ENCODE measurements around the gene PPM1H.
"Not testable (repeated sequence)": the region's sequence is repeated elsewhere in the genome, so short reads cannot be mapped to it uniquely, and the experiment has no call there.

Gene PPM1H

GRCh38 chr12:62891805-62892549 lies 43.0 kb downstream of the PPM1H start:
- H3K4me3 ChIP-seq (ENCODE audit: low read depth, low read length) = no peak overlapping the region
- no peak for TF ChIP-seq CTCF (IDR thresholded peaks at IDR 0.05; ENCODE audit: low read depth, low read length)

- no peak overlapping the region for H3K4me3 ChIP-seq (ENCODE audit: low read depth, low read length)
- TF ChIP-seq CTCF (IDR thresholded peaks at IDR 0.05; ENCODE audit: low read depth, low read length) = no peak
Measured at GRCh38 chr12:62888454-62889110, 46.4 kb downstream of the PPM1H start.

DNA sequence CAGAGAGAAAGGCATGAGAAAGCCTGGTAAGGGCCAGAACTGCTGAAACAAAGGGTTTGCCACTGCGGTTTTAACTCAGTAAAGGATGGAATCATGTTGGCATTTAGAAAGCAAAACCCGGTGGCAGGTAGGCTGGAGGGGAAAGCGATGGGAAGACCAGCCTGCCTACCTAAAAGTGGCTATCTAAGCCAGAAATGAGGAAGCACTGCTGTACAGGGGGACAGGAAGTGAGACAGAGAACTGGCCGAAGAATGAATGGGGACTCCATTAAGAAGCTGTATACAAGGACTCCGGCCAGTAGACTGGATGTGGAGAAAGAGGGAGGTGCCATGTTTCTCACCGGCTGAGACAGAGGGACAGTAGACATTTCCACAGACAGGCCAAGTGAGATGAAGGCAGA lies 48.2 kb downstream of the PPM1H start:
- TF ChIP-seq CTCF (IDR thresholded peaks at IDR 0.05; ENCODE audit: low read depth, low read length) = no peak
- H3K4me3 ChIP-seq (ENCODE audit: low read depth, low read length) = no peak overlapping the region

- no peak for TF ChIP-seq CTCF (IDR thresholded peaks at IDR 0.05; ENCODE audit: low read depth, low read length)
- no peak overlapping the region for H3K4me3 ChIP-seq (ENCODE audit: low read depth, low read length)
Measured at GRCh38 chr12:62885242-62885641, 49.7 kb downstream of the PPM1H start.

DNA sequence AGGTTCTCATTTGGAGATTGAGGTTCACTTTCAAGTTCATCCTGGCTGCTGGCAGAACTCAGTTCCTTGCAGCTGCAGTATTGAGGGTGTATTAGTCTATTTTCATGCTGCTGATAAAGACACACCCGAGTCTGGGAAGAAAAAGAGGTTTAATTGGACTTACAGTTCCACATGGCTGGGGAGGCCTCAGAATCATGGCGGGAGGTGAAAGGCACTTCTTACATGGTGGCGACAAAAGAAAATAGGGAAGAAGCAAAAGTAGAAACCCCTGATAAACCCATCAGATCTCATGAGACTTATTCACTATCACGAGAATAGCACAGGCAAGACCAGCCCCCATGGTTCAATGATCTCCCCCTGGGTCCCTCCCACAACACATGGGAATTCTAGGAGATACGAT lies 50.1 kb downstream of the PPM1H start:
- H3K4me3 ChIP-seq (ENCODE audit: low read depth, low read length) = not testable (repeated sequence)

DNA sequence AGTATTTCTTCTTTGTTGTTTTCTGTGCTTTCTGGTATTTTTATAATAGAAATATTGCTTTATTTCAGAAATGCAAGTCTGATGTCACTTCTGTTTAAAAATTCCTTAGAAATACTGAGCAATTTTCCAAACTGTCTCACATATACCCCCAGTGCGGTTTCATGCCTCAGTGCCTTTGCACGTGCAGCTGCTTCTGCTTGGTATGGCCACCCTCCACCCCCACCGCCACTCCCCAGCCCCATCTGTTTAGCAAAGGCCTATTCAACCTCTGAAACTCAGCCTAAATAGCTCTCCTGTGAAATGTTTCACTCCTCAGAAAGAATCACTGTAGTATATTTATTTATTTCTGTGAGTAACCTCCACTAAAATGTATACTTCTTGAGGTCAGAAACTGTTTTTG lies 52.3 kb downstream of the PPM1H start:
- no peak for TF ChIP-seq CTCF (IDR thresholded peaks at IDR 0.05; ENCODE audit: low read depth, low read length)
- no peak overlapping the region for H3K4me3 ChIP-seq (ENCODE audit: low read depth, low read length)

DNA sequence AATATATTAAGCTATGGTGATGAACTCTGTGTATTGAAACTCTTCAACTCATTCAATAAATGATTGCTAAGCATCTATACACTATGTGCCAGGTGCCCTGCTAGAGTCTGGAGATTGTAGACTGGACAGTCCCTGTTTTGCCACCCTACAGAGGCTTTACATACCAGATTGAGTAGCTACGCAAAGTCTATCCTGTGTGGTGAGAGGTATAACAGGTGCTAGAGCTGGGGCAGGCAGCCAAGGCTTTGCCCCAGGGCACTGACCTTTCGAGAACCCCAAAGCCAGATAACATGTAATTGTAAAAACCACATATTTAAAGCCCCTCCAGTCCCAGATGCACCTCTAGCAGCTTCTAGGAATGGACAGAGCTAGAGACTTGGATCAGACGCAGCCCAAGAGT lies 52.8 kb downstream of the PPM1H start:
- no peak for TF ChIP-seq CTCF (IDR thresholded peaks at IDR 0.05; ENCODE audit: low read depth, low read length)
- no peak overlapping the region for H3K4me3 ChIP-seq (ENCODE audit: low read depth, low read length)
